Neuronal stem cell (in vitro differentiated cells): ENCODE data around the gene MYO9A.

Experiments used
- DNase-seq: peaks from one replicate; pipeline ENCODE4 v3.0.0-alpha.2; 2013; ENCODE audit warnings: low spot score
- H2AFZ ChIP-seq: one replicate; pipeline ENCODE4 v1.6.1; 2013; ENCODE audit warnings: mild to moderate bottlenecking, low read length, inconsistent platforms
- H2AK5ac ChIP-seq: 2 replicates; pipeline ENCODE4 v1.6.1; 2013; ENCODE audit warnings: low read depth, mild to moderate bottlenecking, inconsistent platforms, low read length, moderate library complexity, mixed read lengths
- H2BK120ac ChIP-seq: 2 replicates; pipeline ENCODE4 v1.6.1; 2013; ENCODE audit warnings: low read depth, mild to moderate bottlenecking, inconsistent platforms, low read length, moderate library complexity, mixed read lengths
- H2BK12ac ChIP-seq: one replicate; pipeline ENCODE4 v1.6.1; 2013; ENCODE audit warnings: low read length, inconsistent platforms
- H2BK15ac ChIP-seq: 2 replicates; pipeline ENCODE4 v1.6.1; 2013; ENCODE audit warnings: mild to moderate bottlenecking, low read length, inconsistent platforms, mixed read lengths
- H2BK5ac ChIP-seq: one replicate; pipeline ENCODE4 v1.6.1; 2013; ENCODE audit warnings: inconsistent platforms, mild to moderate bottlenecking, low read length, moderate library complexity
- H3K14ac ChIP-seq: one replicate; pipeline ENCODE4 v1.6.1; 2013; ENCODE audit warnings: low read length, inconsistent platforms
- H3K18ac ChIP-seq: 2 replicates; pipeline ENCODE4 v1.6.1; 2013; ENCODE audit warnings: low read length, inconsistent platforms
- H3K23ac ChIP-seq: 2 replicates; pipeline ENCODE4 v1.6.1; 2013; ENCODE audit warnings: low read depth, mild to moderate bottlenecking, mixed read lengths, low read length, inconsistent platforms; ENCODE audit not compliant: poor library complexity
- H3K27ac ChIP-seq: replicated peaks from 3 replicates; pipeline ENCODE4 v1.5.1; 2013; ENCODE audit warnings: low read length, inconsistent platforms
- H3K27me3 ChIP-seq, 3 experiments: 2 replicates each; pipeline ENCODE4 v1.6.1; 2013; ENCODE audit warnings: low read length in 3 of 3, mild to moderate bottlenecking in 2 of 3, inconsistent platforms in 1 of 3, low read depth in 1 of 3, mixed read lengths in 1 of 3, moderate library complexity in 1 of 3; ENCODE audit not compliant: control insufficient read depth in 3 of 3, insufficient read depth in 3 of 3
- H3K36me3 ChIP-seq, 2 donors: replicated peaks in 1 of 2; 2 replicates each; pipeline ENCODE4 v1.6.1; 2013; ENCODE audit warnings: low read length in 2 of 2; ENCODE audit not compliant: control insufficient read depth in 2 of 2, insufficient read depth in 2 of 2
- H3K4ac ChIP-seq: 2 replicates; pipeline ENCODE4 v1.6.1; 2013; ENCODE audit warnings: inconsistent platforms, mild to moderate bottlenecking, low read length, moderate library complexity
- H3K4me1 ChIP-seq, 2 donors: 1 replicate in 1 of 2; 2 replicates in 1 of 2; pipeline ENCODE4 v1.6.1; 2013; ENCODE audit warnings: low read length in 2 of 2, low read depth in 1 of 2; ENCODE audit not compliant: control insufficient read depth in 2 of 2, insufficient read depth in 1 of 2
- H3K4me2 ChIP-seq: one replicate; pipeline ENCODE4 v1.6.1; 2013; ENCODE audit warnings: mild to moderate bottlenecking, low read length, inconsistent platforms; ENCODE audit not compliant: insufficient read depth, poor library complexity, severe bottlenecking
- H3K4me3 ChIP-seq, 2 donors: 2 replicates each; pipeline ENCODE4 v1.5.1; 2013; ENCODE audit warnings: low read length in 2 of 2, mild to moderate bottlenecking in 2 of 2, inconsistent platforms in 1 of 2, moderate library complexity in 1 of 2
- H3K79me1 ChIP-seq: one replicate; pipeline ENCODE4 v1.6.1; 2013; ENCODE audit warnings: low read depth, mild to moderate bottlenecking, inconsistent platforms, low read length, moderate library complexity
- H3K9ac ChIP-seq: one replicate; pipeline ENCODE4 v1.6.1; 2013; ENCODE audit warnings: mild to moderate bottlenecking, low read depth, low read length, inconsistent platforms; ENCODE audit not compliant: poor library complexity
- H3K9me3 ChIP-seq, 2 donors: replicated peaks in 1 of 2; 2 replicates each; pipeline versions ENCODE3 to v1.6.1; 2013; ENCODE audit warnings: low read length in 2 of 2, mild to moderate bottlenecking in 2 of 2, inconsistent platforms in 1 of 2, low read depth in 1 of 2, mixed read lengths in 1 of 2, moderate library complexity in 1 of 2; ENCODE audit not compliant: control insufficient read depth in 2 of 2, insufficient read depth in 1 of 2
- H4K8ac ChIP-seq: one replicate; pipeline ENCODE4 v1.6.1; 2013; ENCODE audit warnings: low read depth, mild to moderate bottlenecking, inconsistent platforms, low read length, moderate library complexity
- H4K91ac ChIP-seq: one replicate; pipeline ENCODE4 v1.6.1; 2013; ENCODE audit warnings: low read length, low read depth, mild to moderate bottlenecking, inconsistent platforms; ENCODE audit not compliant: poor library complexity
- WGBS, 2 donors: extraction: QIAGEN DNeasy Blood & Tissue Kit; methylation state at CpG; one replicate each; pipeline ENCODE4 v1.1.7; 2013; ENCODE audit warnings: missing lambda C conversion rate in 2 of 2, mixed read lengths in 1 of 2; ENCODE audit not compliant: insufficient read length in 2 of 2, insufficient replicate concordance in 1 of 2; ENCODE audit errors: extremely low coverage in 2 of 2; 5-methylcytosine and 5-hydroxymethylcytosine counted together

Gene MYO9A

DNA sequence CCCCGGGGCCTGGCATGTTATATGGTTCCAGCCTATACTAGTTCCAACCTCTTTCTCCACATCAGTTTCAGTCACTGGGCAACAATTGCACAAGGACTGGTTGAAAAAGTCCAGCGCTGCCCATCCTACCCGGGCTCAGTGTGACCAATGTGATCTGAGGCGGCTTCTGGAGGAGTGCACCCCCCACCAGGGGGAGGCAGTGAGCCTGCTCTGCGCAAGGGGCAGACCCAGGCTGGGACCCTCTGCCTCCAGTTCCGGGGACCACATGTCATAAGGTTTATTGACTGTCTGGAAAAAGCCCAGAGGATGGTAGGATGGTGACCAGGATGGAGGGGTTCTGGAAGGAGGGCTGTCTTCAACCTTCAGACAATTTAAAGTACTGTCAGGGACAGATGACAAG, 333.2 kb downstream of the MYO9A start:
- no peak overlapping the region for H3K4ac ChIP-seq
- no peak overlapping the region for H2BK12ac ChIP-seq
- H2BK120ac ChIP-seq: peak overlapping the region; percentile 20
- no peak overlapping the region for H2BK5ac ChIP-seq
- WGBS, 2 donors: no CpG with 5 or more reads among the region's 6 CpGs
- no peaks in the 10 kb centered on the region for H3K4me1 ChIP-seq
- H3K27me3 ChIP-seq: peaks cover 0 to 6% (median 0%) of the 10 kb centered on the region in 3 experiments
- DNase-seq: no peak
- H4K91ac ChIP-seq: no peak overlapping the region
- H3K9ac ChIP-seq: no peak overlapping the region
- H3K18ac ChIP-seq: no peak overlapping the region
- H3K14ac ChIP-seq: no peak overlapping the region
- no peak overlapping the region for H3K27ac ChIP-seq
- no peaks in the 10 kb centered on the region for H3K9me3 ChIP-seq
- peaks cover 0 to 1% of the 10 kb centered on the region in 2 donors for H3K36me3 ChIP-seq
- H2BK15ac ChIP-seq: peak overlapping the region; percentile 68
- no peak overlapping the region for H2AFZ ChIP-seq
- H3K23ac ChIP-seq: no peak overlapping the region
- H3K4me3 ChIP-seq: no peak overlapping the region
- H4K8ac ChIP-seq: no peak overlapping the region
- no peak overlapping the region for H2AK5ac ChIP-seq
- H3K4me2 ChIP-seq: no peak overlapping the region
- no peaks in the 10 kb centered on the region for H3K79me1 ChIP-seq

DNA sequence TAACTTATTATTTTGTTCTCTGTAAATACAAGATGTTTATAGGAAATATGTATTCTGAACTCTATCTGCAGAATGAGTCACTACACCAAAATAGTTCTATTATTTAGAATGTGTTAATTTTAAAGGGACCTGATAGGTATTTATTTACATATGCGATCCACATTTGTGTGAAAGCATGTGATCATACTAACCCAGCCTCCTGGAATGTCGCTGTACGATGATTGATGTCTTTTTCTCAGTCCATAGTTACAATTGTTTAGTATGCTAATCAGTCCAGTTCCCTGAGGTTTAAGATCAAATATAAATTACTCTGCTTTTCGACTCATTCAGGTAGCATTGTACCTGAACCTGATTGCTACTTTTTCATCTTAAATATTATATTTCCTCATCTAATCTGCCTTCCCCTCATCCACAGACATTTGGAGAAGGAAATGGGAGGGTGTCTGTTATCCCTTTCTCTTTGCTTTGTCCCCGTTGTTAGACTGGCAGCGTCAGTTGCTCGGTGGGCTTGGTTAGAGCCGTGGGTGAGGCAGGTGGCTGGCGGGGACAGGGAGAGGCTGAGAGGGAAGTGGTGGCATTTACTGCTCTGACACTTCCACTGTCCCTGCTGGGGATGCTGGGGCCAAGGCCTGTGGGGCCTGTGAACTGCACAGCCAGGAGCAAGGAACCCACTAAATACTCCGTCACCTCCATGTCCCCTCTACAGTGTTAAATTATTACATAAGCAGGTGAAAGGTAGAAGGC, 335.4 kb downstream of the MYO9A start:
- H2AK5ac ChIP-seq: no peak overlapping the region
- H2BK15ac ChIP-seq: no peak overlapping the region
- H3K4ac ChIP-seq: no peak overlapping the region
- H2AFZ ChIP-seq: no peak overlapping the region
- no peak overlapping the region for H3K27ac ChIP-seq
- peak overlapping the region; percentile 38 for H3K18ac ChIP-seq
- no peaks in the 10 kb centered on the region for H3K9me3 ChIP-seq
- no peak overlapping the region for H2BK5ac ChIP-seq
- DNase-seq: no peak
- H3K4me3 ChIP-seq: no peak overlapping the region
- no peaks in the 10 kb centered on the region for H3K36me3 ChIP-seq
- peak overlapping the region; percentile 58 for H3K23ac ChIP-seq
- H4K8ac ChIP-seq: no peak overlapping the region
- peaks cover 0 to 5% of the 10 kb centered on the region in 2 donors for H3K4me1 ChIP-seq
- H3K9ac ChIP-seq: no peak overlapping the region
- H3K14ac ChIP-seq: no peak overlapping the region
- H3K79me1 ChIP-seq: no peaks in the 10 kb centered on the region
- H2BK120ac ChIP-seq: no peak overlapping the region
- H3K27me3 ChIP-seq: peaks cover 0 to 6% (median 0%) of the 10 kb centered on the region in 3 experiments
- H2BK12ac ChIP-seq: no peak overlapping the region
- no CpG with 5 or more reads among the region's 10 CpGs for WGBS, 2 donors
- no peak overlapping the region for H3K4me2 ChIP-seq
- H4K91ac ChIP-seq: no peak overlapping the region

DNA sequence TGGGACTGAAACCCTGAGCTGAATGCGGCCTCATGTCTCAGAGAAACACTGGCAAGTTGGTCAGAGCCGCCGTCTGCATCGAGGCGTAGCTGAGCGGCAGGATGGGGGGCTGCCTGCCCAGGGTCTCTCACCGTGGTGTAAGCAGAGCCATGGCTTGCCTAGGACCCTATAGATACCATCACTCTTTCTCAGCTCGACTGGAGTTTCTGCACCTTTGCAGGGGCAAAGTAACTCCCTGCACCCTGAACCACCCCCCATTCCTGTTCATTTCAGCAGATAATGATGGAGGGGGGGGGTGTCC, 336.0 kb downstream of the MYO9A start:
- Histone ChIP-seq H3K9me3 (no peaks in the 10 kb centered on the region), H3K14ac (no peak overlapping the region), H3K23ac (no peak overlapping the region), H2BK5ac (no peak overlapping the region), H2BK15ac (no peak overlapping the region), H3K79me1 (no peaks in the 10 kb centered on the region), H3K18ac (peak overlapping the region; percentile 15), H4K91ac (no peak overlapping the region), H3K27me3 (peaks cover 0 to 6% (median 0%) of the 10 kb centered on the region in 3 experiments), H2AK5ac (no peak overlapping the region), H3K9ac (no peak overlapping the region), H2AFZ (no peak overlapping the region), H4K8ac (no peak overlapping the region), H3K36me3 (no peaks in the 10 kb centered on the region), H3K4me2 (no peak overlapping the region), H3K4me3 (no peak overlapping the region), H3K27ac (no peak overlapping the region), H3K4ac (no peak overlapping the region), H2BK120ac (no peak overlapping the region), H3K4me1 (peaks cover 0 to 5% of the 10 kb centered on the region in 2 donors), H2BK12ac (no peak overlapping the region)
- whole genome bisulfite sequencing, 2 donors: no CpG with 5 or more reads among the region's 8 CpGs
- DNase-seq: no peak

DNA sequence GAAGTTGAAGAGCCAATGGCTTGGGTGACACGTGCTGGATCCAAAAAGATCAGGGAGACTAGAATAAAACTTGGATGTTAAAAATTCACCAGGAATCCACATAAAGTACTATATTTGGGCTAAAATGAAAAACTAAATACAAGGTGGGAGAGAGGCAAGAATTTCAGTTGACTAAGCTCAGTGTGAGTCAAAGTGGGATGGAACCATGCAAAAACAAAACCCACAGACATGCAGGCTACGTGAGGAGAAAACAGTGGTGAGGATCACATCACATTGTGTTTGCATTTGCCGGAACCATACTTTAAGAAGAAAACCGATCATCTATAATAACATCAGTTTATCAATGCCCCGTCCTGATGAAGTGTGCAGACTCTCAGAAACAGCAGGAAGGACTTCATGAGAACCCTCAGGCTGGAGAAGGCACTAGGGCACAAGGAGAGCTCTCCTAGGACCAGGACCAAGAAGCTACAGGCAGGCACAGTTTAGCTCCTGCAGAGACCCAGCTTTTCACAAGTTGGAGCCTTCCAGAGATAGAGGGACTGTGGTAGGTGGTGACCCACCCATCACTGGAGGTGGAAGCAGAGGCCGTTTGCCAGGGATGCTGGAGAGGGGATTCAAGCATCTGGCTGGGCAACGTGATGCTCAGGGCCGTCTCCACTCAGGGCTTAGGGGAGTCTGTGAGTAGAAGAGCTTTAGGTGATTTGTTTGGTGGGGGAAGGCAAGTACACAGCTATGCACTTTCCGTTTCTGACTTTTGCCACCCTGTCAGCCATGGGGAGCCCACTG, 336.6 kb downstream of the MYO9A start:
- no peak for DNase-seq

More for the DNA sequence above, 336.6 kb downstream of the MYO9A start:
- Histone ChIP-seq H3K4me1 (peaks cover 0 to 5% of the 10 kb centered on the region in 2 donors), H3K14ac (no peak overlapping the region), H2AK5ac (no peak overlapping the region), H3K79me1 (no peaks in the 10 kb centered on the region), H3K4me2 (no peak overlapping the region), H3K36me3 (no peaks in the 10 kb centered on the region), H3K9me3 (no peaks in the 10 kb centered on the region), H3K4me3 (no peak overlapping the region), H3K27me3 (peaks cover 0 to 6% (median 0%) of the 10 kb centered on the region in 3 experiments), H3K4ac (no peak overlapping the region), H3K27ac (no peak overlapping the region), H4K91ac (no peak overlapping the region), H2BK5ac (no peak overlapping the region), H3K9ac (no peak overlapping the region), H2AFZ (no peak overlapping the region), H2BK120ac (no peak overlapping the region), H4K8ac (no peak overlapping the region), H2BK15ac (no peak overlapping the region), H2BK12ac (no peak overlapping the region), H3K18ac (peak overlapping the region; percentile 15), H3K23ac (no peak overlapping the region)
- no CpG with 5 or more reads among the region's 9 CpGs for WGBS, 2 donors
